ENCODE data around the gene IL17REL. TPM values are rescaled to one million over a fixed set of nuclear protein-coding genes. Genes with fewer than 3 reads are reported as not detected.
"Not testable (repeated sequence)": the region's sequence is repeated elsewhere in the genome, so short reads cannot be mapped to it uniquely, and the experiment has no call there.

IL17REL gene
- total and polyA plus RNA-seq, 12 donors: not detected

DNA sequence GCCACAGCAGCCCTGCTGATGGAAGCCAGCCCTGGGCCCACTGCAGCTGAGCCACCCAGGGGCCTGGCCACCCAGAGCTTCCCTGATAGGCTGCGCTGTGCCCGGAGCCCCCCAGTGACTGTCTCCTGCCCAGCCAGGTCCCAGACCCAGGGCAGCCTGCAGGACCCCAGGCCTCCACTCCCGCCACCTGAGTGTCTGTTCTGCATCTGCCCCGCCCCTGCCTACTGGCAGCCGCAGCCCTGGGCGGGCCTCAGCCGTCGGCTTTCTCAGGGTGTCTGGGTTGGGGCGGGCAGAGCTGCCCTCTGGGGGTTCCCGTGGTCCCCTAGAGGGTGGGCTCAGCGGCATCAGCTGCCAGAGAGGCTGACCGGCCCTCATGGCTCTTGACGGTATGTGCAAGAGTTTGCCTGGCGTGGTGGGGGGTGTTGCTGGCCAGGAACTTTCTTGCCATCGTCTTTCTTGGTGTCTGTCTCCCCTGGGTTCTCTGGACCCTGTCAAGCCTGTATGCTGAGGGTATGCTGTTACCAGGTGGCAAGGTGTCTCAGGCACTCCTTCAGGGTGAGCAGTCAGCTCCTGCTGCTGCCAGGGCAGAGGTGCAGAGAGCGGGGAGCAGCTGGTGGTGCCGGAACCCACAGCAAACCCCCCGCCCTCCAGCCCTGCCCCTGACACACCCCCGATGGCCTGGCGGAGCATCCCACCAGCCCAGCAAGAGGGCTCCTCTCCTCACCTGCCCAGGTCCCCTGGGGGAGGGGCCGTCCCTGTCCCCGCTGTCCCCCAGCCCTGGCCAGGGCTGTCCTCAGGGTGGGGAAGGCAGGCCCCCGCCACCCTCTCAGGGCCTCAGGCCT is 64.2 kb downstream of the IL17REL start:
- H3K27me3 ChIP-seq: no peaks in the 10 kb centered on the region
- TF ChIP-seq POLR2A (IDR thresholded peaks at IDR 0.05): no peak
- TF ChIP-seq CTCF (IDR thresholded peaks at IDR 0.05): no peak
- no peaks in the 10 kb centered on the region for H3K9me3 ChIP-seq (replicated peaks in 1 of 3)
- H3K4me1 ChIP-seq (replicated peaks in 1 of 2): peaks cover 0 to 6% of the 10 kb centered on the region in 2 donors
- 85 to 95% (median 86%) methylated on average over 12 to 23 of the region's 23 CpGs; no CpG with 5 or more reads in 1 of the 4 donors for WGBS, 4 donors
- no peak overlapping the region for H3K27ac ChIP-seq
- intact Hi-C loops (cut with DNase I): no loop called here
- H3K36me3 ChIP-seq (replicated peaks in 1 of 2): no peaks in the 10 kb centered on the region
- DNase-seq: no peak
- H3K4me3 ChIP-seq: no peak overlapping the region

DNA sequence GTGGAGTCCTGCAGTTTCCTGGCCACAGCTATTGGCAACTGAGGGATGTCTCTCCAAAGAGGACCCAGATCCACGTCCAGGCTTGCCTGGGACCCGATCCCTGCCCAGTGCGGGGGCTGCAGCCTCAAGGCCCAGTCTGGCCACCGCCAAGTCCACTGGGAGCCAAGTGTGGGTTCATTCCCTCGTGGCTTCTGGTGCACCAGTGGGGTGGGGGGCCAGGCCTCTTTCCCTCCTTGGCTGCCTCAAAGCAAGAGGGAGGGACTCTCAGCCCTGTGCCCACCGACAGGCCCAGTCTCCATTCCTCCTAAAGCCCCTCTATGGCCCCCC is 65.3 kb downstream of the IL17REL start:
- TF ChIP-seq CTCF (IDR thresholded peaks at IDR 0.05): no peak
- TF ChIP-seq POLR2A (IDR thresholded peaks at IDR 0.05): no peak
- 80 to 97% (median 88%) methylated on average over 1 to 6 of the region's 6 CpGs for WGBS, 4 donors
- intact Hi-C loops (cut with DNase I): no loop called here
- Histone ChIP-seq H3K27me3 (no peaks in the 10 kb centered on the region), H3K27ac (no peak overlapping the region), H3K9me3 (replicated peaks in 1 of 3) (no peaks in the 10 kb centered on the region), H3K36me3 (replicated peaks in 1 of 2) (no peaks in the 10 kb centered on the region), H3K4me3 (no peak overlapping the region), H3K4me1 (replicated peaks in 1 of 2) (no peaks in the 10 kb centered on the region)
- no peak for DNase-seq

DNA sequence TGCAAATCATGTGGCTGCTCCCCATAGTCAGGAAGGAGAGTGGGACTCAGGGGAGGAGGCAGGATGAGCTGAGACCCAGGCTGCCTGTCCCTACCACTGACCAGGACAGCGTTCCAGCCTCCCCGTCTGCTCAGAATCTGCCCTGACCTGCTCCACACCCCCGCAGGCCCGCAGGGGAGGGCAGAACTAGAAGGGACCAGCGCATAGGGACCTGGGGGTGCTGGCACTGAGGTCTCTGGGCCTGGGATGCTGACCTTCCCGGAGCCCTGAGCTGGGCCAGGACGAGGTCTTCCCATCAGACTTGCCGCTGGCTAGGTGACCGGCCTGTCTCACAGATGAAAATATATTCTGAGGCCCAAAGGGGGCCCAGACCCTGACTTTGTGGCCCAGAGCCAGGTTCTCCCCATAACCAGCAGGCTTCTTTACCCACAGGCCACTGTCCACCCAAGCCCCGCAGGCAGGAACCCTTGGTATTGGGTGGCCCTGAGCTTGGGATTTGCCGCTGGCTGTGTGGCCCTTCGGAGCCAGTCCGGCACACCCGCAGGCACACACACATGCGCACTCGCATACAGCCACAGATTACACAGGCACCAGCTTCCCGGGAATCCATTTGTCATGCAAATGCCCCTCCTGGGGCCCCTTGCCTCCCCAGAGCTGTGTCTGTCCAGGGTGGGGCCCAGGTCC is 65.8 kb downstream of the IL17REL start:
- H3K27ac ChIP-seq: no peak overlapping the region
- H3K36me3 ChIP-seq (replicated peaks in 1 of 2): no peaks in the 10 kb centered on the region
- TF ChIP-seq POLR2A (IDR thresholded peaks at IDR 0.05): no peak
- no peak for TF ChIP-seq CTCF (IDR thresholded peaks at IDR 0.05)
- H3K4me1 ChIP-seq (replicated peaks in 1 of 2): no peaks in the 10 kb centered on the region
- intact Hi-C loops (cut with DNase I): no loop called here
- H3K9me3 ChIP-seq (replicated peaks in 1 of 3): no peaks in the 10 kb centered on the region
- WGBS, 4 donors: 85 to 91% (median 90%) methylated on average over 8 to 17 of the region's 17 CpGs
- H3K4me3 ChIP-seq: no peak overlapping the region
- no peaks in the 10 kb centered on the region for H3K27me3 ChIP-seq
- DNase-seq: no peak

- not testable (repeated sequence) for H3K27me3 ChIP-seq
- WGBS, 4 donors: 79 to 87% (median 84%) methylated on average over 3 to 17 of the region's 17 CpGs
Observed at GRCh38 chr22:49945042-49945794, 67.3 kb downstream of the IL17REL start.

More at GRCh38 chr22:49945042-49945794, 67.3 kb downstream of the IL17REL start:
- H3K9me3 ChIP-seq (replicated peaks in 1 of 3); H3K4me1 ChIP-seq (replicated peaks in 1 of 2); H3K36me3 ChIP-seq (replicated peaks in 1 of 2); H3K4me3 ChIP-seq; H3K27ac ChIP-seq; intact Hi-C loops (cut with DNase I); DNase-seq: not testable (repeated sequence)

Small RNA genes lying within 50 kb of the gene (microRNA-seq; reads per million reads assigned to microRNA genes)
- gene MIR6821: 0.38 to 1.1 (median 0.45) reads per million in 3 donors

Small RNA genes lying within 50 kb of the gene (small RNA-seq; reads per million reads assigned to genes)
- gene MIR6821: 0 to 0.12 reads per million in 2 donors

Other genes with a start within 250 kb of the IL17REL start
- 10 to 100 TPM; 13.8 to 62.4 (median 26.3) TPM for gene BRD1, start 184.9 kb downstream of the IL17REL start, total RNA-seq
- 10 to 100 TPM in 2 of 3 donors, 1 to 10 TPM in 1; 9.4 to 29.8 (median 26.9) TPM for gene BRD1, start 184.9 kb downstream of the IL17REL start, polyA plus RNA-seq
- 1 to 10 TPM; 4.1 to 8.6 (median 6.1) TPM for gene ZBED4, start 158.9 kb downstream of the IL17REL start, total RNA-seq
- gene ZBED4, start 158.9 kb downstream of the IL17REL start, polyA plus RNA-seq: 1 to 10 TPM; 2.1 to 5.1 (median 3.0) TPM
- gene ALG12, start 94.3 kb downstream of the IL17REL start, total RNA-seq: 10 to 100 TPM in 8 of 9 donors, 1 to 10 TPM in 1; 9.8 to 33.6 (median 22.3) TPM
- gene ALG12, start 94.3 kb downstream of the IL17REL start, polyA plus RNA-seq: 10 to 100 TPM in 2 of 3 donors, 1 to 10 TPM in 1; 6.4 to 11.6 (median 11.3) TPM
- gene CRELD2, start 94.1 kb downstream of the IL17REL start, total RNA-seq: 10 to 100 TPM; 16.5 to 63.4 (median 45.4) TPM
- gene CRELD2, start 94.1 kb downstream of the IL17REL start, polyA plus RNA-seq: 10 to 100 TPM; 14.5 to 28.1 (median 23.0) TPM
- gene PIM3, start 52.0 kb downstream of the IL17REL start, total RNA-seq: 10 to 100 TPM; 11.3 to 99.2 (median 54.7) TPM
- 10 to 100 TPM in 2 of 3 donors, 1 to 10 TPM in 1; 7.2 to 70.0 (median 42.0) TPM for gene PIM3, start 52.0 kb downstream of the IL17REL start, polyA plus RNA-seq
- gene TTLL8, start 45.5 kb upstream of the IL17REL start, total RNA-seq: not detected
- gene TTLL8, start 45.5 kb upstream of the IL17REL start, polyA plus RNA-seq: not detected
- gene MLC1, start 72.7 kb upstream of the IL17REL start, total RNA-seq: under 1 TPM in 1 of 9 donors, not detected in 8; 0.22 TPM
- under 1 TPM in 1 of 3 donors, not detected in 2; 0.03 TPM for gene MLC1, start 72.7 kb upstream of the IL17REL start, polyA plus RNA-seq
- gene MOV10L1, start 77.2 kb upstream of the IL17REL start, total RNA-seq: under 1 TPM in 5 of 9 donors, not detected in 4; 0.14 to 0.46 (median 0.39) TPM
- gene MOV10L1, start 77.2 kb upstream of the IL17REL start, polyA plus RNA-seq: under 1 TPM in 2 of 3 donors, not detected in 1; 0.40 to 0.74 TPM
- 1 to 10 TPM in 2 of 9 donors, under 1 TPM in 7; 0.26 to 2.6 (median 0.67) TPM for gene PANX2, start 158.0 kb upstream of the IL17REL start, total RNA-seq
- 1 to 10 TPM in 2 of 3 donors, under 1 TPM in 1; 0.22 to 4.1 (median 2.0) TPM for gene PANX2, start 158.0 kb upstream of the IL17REL start, polyA plus RNA-seq
- gene TRABD, start 173.1 kb upstream of the IL17REL start, total RNA-seq: 10 to 100 TPM; 13.5 to 46.8 (median 28.6) TPM
- gene TRABD, start 173.1 kb upstream of the IL17REL start, polyA plus RNA-seq: 10 to 100 TPM in 2 of 3 donors, 1 to 10 TPM in 1; 3.0 to 79.0 (median 48.9) TPM
- 10 to 100 TPM; 28.2 to 52.0 (median 33.9) TPM for gene SELENOO, start 188.2 kb upstream of the IL17REL start, total RNA-seq
- gene SELENOO, start 188.2 kb upstream of the IL17REL start, polyA plus RNA-seq: 10 to 100 TPM in 2 of 3 donors, 1 to 10 TPM in 1; 1.9 to 89.0 (median 73.5) TPM
- gene TUBGCP6, start 232.3 kb upstream of the IL17REL start, total RNA-seq: 10 to 100 TPM; 20.0 to 64.8 (median 46.8) TPM
- gene TUBGCP6, start 232.3 kb upstream of the IL17REL start, polyA plus RNA-seq: 100 to 1,000 TPM in 2 of 3 donors, 1 to 10 TPM in 1; 8.3 to 171 (median 111) TPM
- gene HDAC10, start 238.5 kb upstream of the IL17REL start, total RNA-seq: 10 to 100 TPM in 8 of 9 donors, 1 to 10 TPM in 1; 9.7 to 72.1 (median 39.1) TPM
- gene HDAC10, start 238.5 kb upstream of the IL17REL start, polyA plus RNA-seq: 100 to 1,000 TPM in 1 of 3 donors, 10 to 100 TPM in 1, 1 to 10 TPM in 1; 2.0 to 179 (median 79.3) TPM
- 1 to 10 TPM; 3.1 to 6.8 (median 5.2) TPM for gene MAPK12, start 248.9 kb upstream of the IL17REL start, total RNA-seq
- 10 to 100 TPM in 2 of 3 donors, 1 to 10 TPM in 1; 1.7 to 17.1 (median 13.9) TPM for gene MAPK12, start 248.9 kb upstream of the IL17REL start, polyA plus RNA-seq

Data from adrenal gland (tissue), 12 donors.